ENCODE measurements around the gene RIPOR3. TPM values are rescaled to one million over a fixed set of nuclear protein-coding genes. Genes with fewer than 3 reads are reported as not detected.

The RIPOR3 gene
- total and polyA plus RNA-seq, 9 of the 15 experiments (the other 6 are each of a cell fraction or from before 2014, with no cell fraction given), result 3.3 to 62.7 (median 21.4) TPM

- peak; percentile 73 for TF ChIP-seq TAL1 (IDR thresholded peaks at IDR 0.05)
- no peak for TF ChIP-seq ATF2 (CRISPR knock-in tag; IDR thresholded peaks at IDR 0.05)
- 0 out of 2 replicates have a peak, but pooled peaks have one; percentile 25 for TF ChIP-seq BCOR (IDR thresholded peaks at IDR 0.05)
- TF ChIP-seq FOXJ2 (tag; IDR thresholded peaks at IDR 0.05), result no peak
- TF ChIP-seq CHD2 (IDR thresholded peaks at IDR 0.05; ENCODE audit: low read depth, low read length), result no peak
- no peak for TF ChIP-seq PPARD (CRISPR knock-in tag; IDR thresholded peaks at IDR 0.05)
- TF ChIP-seq NCOR1 (IDR thresholded peaks at IDR 0.05), result peak; percentile 54
- TF ChIP-seq ZNF239 (CRISPR knock-in tag; IDR thresholded peaks at IDR 0.05), result no peak
- TF ChIP-seq, protein P1, sequence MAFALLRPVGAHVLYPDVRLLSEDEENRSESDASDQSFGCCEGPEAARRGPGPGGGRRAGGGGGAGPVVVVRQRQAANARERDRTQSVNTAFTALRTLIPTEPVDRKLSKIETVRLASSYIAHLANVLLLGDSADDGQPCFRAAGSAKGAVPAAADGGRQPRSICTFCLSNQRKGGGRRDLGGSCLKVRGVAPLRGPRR (CRISPR knock-in tag; IDR thresholded peaks at IDR 0.05), result no peak
- no peak for TF ChIP-seq ATF4 (CRISPR knock-in tag; IDR thresholded peaks at IDR 0.05)
- no peak for TF ChIP-seq RBM25 (IDR thresholded peaks at IDR 0.05; ENCODE audit: low read depth, low read length, severe bottlenecking)
- TF ChIP-seq ZNF79 (CRISPR knock-in tag; IDR thresholded peaks at IDR 0.05; ENCODE audit: low read depth), result no peak
- TF ChIP-seq ZNF609 (CRISPR knock-in tag; IDR thresholded peaks at IDR 0.05; ENCODE audit: borderline replicate concordance), result no peak
- no peak for TF ChIP-seq HOXB6 (CRISPR knock-in tag; IDR thresholded peaks at IDR 0.05; ENCODE audit: borderline replicate concordance)
- TF ChIP-seq HEY1 (CRISPR knock-in tag; IDR thresholded peaks at IDR 0.05; ENCODE audit: borderline replicate concordance), result no peak
- TF ChIP-seq NCOA2 (IDR thresholded peaks at IDR 0.05; ENCODE audit: partially characterized antibody in 2 of 2), result no peak
- TF ChIP-seq, protein P2, sequence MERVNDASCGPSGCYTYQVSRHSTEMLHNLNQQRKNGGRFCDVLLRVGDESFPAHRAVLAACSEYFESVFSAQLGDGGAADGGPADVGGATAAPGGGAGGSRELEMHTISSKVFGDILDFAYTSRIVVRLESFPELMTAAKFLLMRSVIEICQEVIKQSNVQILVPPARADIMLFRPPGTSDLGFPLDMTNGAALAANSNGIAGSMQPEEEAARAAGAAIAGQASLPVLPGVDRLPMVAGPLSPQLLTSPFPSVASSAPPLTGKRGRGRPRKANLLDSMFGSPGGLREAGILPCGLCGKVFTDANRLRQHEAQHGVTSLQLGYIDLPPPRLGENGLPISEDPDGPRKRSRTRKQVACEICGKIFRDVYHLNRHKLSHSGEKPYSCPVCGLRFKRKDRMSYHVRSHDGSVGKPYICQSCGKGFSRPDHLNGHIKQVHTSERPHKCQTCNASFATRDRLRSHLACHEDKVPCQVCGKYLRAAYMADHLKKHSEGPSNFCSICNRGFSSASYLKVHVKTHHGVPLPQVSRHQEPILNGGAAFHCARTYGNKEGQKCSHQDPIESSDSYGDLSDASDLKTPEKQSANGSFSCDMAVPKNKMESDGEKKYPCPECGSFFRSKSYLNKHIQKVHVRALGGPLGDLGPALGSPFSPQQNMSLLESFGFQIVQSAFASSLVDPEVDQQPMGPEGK (CRISPR knock-in tag; IDR thresholded peaks at IDR 0.05; ENCODE audit: borderline replicate concordance), result no peak
- TF ChIP-seq PML (IDR thresholded peaks at IDR 0.05; ENCODE audit: low read length), result peak; percentile 27; the same call in 1 of the 2 replicates
- TF ChIP-seq ZNF23 (CRISPR knock-in tag; IDR thresholded peaks at IDR 0.05), result no peak
- TF ChIP-seq GABPA (tag; conservative IDR thresholded peaks at IDR 0.05; ENCODE audit: low read depth), result no peak
These were observed 24.5 kb downstream of the RIPOR3 start (continued) for GRCh38 chr20:50666709-50667298.

All from K562 (cell line).